GM19239 (cell line): Measurements from ENCODE around the gene ANKRD31.
A peak's percentile ranks its signal among the peaks of the same experiment; 100 is the strongest.

ENCODE experiments used
- DNase-seq: peaks from one replicate; pipeline ENCODE4 v3.0.0; 2011; ENCODE audit warnings: low spot score; ENCODE audit not compliant: insufficient read length
- FAIRE-seq: peaks from 2 replicates; lab custom pipeline; 2011; peaks lifted over from hg19 to GRCh38; lab: Jason Lieb, UNC

ANKRD31 gene

DNA sequence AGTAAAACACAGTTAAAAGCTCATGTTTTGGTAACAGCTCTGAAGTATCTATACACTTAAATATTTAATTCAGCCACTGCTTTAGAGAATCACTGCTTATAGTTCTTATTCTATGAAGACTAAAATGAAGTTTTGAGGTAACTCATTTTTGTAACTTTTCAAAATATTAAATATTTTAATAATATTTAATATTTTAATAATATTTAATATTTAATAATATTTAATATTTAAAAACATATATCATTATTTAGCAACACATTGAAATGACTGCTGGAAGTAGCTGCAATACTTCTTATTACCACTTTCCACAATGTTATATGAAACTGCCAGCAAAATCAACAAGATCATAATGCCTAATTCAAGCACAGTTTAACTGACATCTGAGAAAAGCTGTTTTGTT lies 165.6 kb downstream of the ANKRD31 start:
- FAIRE-seq (no peak), DNase-seq (no peak)

DNA sequence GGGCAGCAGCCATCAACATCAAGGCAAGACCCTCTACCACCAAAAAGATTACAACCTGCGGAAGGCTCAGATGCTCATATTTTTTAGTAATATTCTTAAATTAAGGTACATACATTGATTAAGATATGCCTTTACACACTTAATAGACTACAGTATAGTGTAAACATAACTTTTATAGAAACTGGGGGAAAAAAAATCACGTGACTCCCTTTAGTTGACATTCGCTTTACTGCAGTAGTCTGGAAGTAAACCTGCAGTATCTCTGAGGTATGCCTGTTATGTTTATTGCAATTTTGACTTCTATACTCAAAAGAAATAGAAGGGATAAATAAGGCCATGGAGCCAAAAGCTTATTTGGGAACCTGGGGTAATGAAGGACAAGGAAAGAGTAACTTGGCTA lies 169.2 kb downstream of the ANKRD31 start:
- peak; percentile 45 for FAIRE-seq
- DNase-seq, result no peak

DNA sequence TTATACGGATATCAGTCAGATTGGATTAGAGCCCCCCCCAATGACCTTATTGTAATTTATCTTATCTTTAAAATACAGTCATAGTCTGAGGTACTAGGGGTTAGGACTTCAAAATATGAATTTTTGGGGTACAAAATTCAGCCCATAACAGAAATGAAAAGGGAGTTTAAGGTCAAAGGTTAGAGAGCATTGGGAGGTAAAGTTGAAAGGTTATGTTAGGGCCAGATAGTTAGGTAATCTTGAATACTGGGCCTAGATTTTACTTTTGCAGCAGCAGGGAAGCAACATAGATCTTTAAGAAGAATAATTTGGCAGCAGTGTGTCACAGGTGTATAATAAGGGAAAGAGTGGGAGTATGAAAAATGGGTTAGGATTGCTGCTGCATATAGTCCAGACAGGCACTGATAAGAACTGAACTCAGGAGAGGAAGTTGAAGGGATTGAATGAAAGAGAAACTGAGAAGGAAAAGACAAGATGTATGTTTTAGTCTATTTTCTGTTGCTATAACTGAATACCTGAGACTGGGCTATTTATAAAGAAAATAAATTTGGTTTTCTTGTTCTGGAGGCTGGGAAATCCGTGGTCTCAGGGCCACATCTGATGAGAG lies 173.7 kb downstream of the ANKRD31 start:
- FAIRE-seq (no peak), DNase-seq (no peak)

DNA sequence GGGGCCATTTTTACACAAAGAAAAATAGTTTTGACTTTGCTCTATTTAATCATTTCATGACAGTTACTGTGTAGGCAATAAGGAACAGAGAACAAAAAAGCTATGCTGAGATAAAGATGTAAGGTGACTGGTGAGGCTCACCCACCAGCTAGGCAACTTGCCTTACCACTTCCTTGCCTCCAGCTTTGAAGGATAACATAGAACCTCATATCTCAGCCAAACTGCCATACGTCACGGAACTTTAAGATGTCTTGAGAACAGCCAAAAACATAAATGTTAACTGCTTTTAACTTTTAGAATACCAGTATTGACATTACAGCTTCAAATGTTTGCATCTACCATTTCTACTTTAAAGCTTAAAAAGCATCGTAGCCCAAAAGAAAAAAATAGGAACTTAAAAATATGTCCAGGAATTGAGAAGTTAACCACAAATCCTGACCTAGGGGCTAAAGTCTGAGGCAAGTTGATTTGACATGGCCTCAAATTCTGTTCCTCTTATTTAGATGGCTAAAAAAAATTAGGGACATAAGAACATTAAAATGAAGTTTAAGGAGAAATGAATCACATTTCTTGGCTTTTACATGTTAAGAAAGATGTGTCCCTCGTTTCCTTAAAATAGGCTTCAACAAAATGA lies 176.6 kb downstream of the ANKRD31 start:
- peak; percentile 39 for FAIRE-seq
- no peak for DNase-seq

DNA sequence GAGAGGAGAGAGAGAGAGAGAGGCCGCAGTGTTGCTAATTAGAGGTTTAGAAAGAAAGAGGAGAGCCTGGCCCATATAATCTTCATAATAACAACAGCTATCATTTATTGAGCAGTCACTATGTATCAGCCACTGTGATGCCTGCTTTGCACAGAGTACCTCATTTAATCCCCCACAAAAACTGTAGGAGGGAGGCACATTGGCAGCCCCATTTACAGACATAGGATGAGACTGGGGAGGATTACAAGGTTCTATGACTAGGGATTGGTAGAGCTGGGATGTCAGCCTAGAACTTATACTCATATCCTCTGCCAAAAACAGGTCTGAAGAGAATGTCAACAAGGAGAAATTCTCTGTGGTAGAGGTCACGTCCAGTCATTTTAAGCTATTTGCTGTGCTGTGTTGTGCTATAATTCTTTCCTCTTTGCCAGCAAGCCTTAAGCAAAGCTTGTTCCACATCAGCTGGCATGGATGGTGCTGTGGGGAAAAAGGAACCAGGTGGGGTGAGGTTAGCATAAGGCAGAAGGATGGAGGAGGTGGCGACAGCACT lies 177.6 kb downstream of the ANKRD31 start:
- FAIRE-seq (no peak), DNase-seq (no peak)

DNA sequence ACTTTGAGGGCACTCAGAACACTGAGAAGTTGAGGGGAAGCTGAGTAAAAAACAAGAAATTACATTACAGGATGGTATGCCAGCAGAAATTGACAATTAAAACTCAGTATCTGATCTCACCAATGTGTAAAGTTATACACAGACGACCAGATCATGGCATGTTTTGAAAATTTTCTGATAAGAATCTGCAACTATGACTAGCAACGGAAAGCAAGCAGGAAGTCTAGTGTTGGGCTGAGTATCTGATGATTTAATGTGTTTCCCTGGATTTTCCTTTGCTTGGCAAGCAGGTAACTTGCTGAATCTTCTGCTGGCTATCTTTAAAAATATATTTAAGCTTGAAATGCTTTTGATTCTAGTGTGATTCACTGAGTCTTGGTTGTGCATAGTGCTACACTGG lies 179.1 kb downstream of the ANKRD31 start:
- DNase-seq, result no peak
- FAIRE-seq, result no peak

DNA sequence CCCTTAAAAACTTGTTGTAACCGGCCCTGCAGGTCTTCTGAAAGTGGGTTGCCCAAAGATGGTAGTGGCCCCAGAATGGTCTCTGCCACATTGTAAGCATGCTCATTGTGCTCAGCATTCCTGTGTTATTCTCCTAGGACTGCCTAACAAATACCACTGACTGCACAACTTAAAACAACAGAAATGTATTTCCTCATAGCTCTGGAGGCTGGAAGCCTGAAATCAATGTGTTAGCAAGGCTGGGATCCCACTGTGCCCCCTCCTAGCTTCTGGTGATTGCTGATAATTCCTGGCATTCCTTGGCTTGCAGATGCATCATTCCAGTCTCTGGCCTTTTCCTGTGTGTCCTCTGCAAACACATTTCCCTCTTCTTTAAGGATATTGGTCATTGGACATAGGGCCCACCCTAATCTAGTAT lies 180.9 kb downstream of the ANKRD31 start:
- FAIRE-seq (no peak), DNase-seq (no peak)

DNA sequence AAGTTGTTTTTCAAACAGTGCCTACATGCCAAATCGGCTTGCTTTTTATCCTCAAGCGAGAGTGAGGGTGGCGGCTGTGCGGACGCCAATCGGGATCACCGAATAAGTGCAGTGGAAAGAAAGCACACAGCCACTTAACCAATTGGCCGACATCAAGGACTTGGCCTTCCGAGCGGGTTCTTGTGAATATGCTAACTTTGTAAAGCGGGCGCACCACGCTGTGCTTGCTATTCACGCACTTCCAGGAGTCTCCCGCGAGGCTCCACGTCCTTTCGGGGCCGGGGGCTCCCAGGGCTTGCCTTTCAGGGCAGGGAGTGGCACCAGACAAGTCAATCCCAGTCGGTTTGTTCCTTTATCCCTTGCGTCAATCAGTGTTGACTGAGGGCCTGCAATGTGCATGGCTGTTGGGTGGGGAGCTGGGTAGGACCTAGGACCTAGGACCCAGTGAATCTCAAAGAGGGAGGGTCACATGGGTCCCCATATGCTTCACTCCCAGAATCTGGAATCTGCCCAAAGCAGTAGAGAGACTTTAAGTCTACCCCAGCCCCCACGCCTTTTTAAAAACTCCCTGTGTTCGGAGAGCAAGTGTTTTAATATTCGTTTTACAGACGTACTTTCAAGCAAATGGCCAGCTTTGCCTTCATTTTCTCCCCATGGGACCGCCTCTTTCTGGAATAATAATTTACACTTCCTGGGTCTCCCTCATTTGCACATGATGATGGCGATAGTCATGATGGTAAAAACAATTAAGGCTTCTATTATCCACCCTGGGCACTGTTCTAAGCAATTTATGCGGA lies 182.3 kb downstream of the ANKRD31 start:
- no peak for DNase-seq
- FAIRE-seq, result no peak

DNA sequence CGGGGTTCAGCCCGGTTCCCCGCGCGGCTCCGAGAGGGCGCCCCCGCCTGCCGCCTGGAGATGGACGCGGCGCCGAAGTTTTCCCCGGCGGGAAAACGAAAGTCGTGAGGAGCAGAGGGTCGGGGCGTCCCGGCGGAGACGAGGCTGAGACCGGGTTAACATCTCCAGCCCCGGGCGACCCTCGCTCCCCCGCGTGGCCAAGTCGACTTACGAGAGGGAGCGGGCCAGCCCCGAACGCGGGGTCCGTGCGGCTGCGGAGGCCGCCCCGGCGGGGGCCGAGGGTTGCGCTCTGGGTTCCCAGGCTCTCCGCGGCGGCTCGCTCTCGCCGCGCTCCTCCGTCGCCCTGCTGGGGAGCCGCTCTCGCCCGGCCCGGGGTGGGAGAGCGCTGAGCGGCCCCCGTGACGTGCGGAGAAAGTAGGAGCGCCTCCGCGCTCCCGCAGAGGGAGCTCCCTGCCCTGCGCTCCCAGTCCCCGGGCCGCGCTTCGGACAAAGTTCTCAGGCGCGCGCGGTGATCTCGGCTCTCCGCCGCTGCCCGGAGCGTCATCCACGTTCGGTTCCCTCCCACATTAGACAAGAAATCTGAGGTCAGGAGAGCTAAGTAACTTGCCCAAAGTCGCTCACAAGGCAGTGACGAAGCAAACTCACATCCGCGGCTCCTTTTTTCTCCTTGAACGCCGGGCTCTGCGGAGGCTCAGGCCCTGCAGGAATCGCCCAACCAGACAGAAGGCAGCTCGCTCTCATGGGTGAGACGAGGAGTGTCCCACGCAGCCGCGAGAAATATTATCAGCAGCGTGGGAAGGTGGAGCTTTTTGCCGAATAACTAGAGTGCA lies 183.2 kb downstream of the ANKRD31 start:
- FAIRE-seq (no peak), DNase-seq (no peak)

DNA sequence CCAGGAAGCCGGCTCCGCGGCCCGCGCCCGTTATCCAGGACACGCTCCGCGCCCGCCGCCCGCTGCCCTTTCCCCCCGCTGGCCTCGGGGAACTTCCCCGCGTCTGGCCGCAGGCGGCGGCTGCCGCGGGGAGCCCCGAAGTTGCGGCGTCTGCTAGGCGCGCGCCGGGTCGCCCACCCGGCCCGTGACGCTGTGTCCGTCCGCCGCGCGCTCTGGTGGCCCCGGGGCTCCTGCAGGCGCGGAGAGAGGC lies 183.7 kb downstream of the ANKRD31 start:
- DNase-seq, result no peak
- no peak for FAIRE-seq

DNA sequence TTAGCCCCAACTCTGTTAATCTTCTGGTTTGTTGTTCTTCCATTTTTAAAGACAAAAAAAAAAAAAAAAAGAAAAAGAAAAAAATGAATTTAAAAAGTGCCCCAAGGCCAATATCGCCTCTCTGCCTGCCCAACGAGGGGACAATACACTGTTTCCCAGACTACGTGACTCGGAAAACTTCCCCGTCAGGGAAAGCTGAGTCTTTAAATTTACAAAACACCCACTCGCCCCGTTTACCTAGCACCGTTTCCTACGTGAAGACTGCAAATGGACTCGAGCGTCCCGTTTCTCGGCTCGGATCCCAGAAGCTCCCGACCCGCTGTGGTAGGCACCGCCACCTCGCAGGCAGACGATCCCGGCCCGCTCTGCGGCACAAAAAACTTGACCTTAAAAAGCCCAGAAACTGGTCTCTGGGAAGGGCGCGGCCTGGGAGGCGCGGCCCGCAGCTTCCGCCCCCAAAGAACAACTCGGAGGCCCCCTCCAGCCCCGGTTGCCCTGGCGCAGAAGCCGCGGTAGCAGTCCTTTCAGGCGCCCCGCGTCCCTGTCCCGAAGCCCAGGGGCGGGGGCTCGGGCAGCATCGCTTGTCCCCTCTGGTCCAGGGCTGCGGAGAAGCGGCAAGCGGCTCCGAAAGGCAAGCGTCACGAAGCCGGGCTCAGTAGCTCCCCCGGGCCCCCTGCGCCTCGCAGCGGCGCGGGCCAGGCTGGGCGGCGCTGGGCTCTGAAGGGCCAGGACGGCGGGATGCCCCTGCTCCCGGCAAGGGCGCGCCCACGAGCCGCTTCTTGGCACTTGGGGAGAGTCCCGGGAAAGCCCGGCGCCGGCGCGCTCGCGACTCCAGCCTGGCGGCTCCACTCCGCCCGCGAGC lies 184.3 kb downstream of the ANKRD31 start, which contains the start of gene GCNT4:
Gene GCNT4, minus strand, starts transcription at position 367 of the 862 bp plus-strand sequence. CDS start 22,521 bp downstream, outside the sequence.
- FAIRE-seq, result no peak
- no peak for DNase-seq

DNA sequence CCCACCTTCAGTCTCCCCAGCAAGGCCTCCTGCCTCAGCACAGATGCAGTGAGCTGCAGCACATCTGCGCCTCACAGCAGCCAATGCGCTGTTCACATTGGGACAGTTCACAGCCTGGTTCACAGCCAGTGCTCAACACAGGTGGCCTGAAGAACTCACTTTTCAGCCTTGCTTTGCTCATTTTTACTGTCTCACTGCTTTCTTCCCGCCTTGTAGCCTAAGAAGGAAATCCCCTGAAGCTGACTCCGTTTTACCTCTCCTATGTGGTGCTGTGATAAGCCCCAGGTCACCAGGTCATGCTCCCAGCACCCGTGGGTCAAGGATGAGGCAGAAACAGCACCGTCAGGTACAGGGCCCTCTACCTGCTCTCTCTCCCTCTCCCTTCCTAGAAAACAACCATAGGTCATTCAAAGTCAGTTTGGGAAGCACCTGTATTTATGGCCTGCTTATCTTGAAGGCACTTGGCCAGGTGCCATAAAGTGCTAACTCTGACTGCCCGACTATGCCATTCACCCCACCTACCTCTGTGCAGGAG lies 185.4 kb downstream of the ANKRD31 start:
- FAIRE-seq, result no peak
- DNase-seq, result no peak

DNA sequence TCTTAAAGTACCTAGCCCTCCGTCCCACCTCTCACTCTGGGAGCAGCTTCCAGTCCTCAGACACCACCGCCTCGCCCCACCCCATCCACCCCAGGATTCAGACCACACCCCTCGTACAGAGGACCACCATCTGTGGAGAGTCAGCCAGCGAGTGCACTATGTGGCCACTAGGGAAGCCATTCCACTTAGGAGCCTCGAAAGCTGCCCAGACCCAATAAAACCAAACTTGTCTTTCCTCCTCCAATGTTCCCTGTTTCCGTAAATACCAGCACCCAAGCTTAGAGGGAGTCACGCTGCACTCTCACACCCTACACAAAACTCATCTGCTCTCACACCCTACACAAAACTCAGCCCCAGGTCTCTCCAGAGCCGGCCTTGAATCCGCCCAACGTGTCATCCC lies 186.3 kb downstream of the ANKRD31 start:
- FAIRE-seq (no peak), DNase-seq (no peak)

DNA sequence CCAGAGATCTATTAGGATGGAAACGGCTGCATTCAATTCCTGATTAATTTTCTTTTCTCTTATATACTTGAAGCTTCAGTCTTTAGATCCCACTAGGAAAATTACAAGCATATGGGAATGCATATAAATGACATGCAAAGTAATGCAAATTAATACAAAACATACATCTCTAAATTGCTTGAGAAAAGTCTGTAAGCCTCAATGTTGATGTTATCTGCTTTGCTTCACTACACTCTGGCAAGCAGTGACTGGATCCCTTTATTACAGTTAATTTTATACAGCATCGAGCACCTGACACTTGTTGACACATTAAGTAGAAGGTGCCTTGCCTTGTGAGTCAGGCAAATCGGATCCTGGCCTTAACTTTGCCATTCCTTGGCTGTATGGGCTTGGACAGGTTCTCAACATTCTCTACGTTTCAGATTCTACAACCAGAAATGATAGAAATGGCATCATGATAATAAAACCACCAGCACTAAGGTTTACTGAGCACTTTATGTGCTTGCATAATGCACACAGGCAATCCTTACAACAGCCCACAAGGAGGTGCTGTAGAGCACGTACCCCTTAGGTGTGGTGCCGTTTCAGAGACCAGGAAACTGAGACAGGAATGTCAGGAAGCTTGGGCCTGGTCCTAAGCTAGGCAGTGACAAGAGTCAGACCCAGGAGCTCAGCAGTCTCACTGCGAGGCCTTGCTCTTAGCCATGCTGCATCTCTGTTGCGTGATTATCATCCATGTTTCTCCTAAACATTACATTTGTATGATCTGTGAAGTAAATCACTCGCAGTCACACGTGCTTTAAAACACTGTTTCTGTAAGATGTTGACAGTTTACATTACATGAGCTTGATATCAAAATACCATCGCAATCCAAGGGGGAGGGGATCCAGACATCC lies 187.0 kb downstream of the ANKRD31 start:
- DNase-seq (no peak), FAIRE-seq (peak; percentile 79)

DNA sequence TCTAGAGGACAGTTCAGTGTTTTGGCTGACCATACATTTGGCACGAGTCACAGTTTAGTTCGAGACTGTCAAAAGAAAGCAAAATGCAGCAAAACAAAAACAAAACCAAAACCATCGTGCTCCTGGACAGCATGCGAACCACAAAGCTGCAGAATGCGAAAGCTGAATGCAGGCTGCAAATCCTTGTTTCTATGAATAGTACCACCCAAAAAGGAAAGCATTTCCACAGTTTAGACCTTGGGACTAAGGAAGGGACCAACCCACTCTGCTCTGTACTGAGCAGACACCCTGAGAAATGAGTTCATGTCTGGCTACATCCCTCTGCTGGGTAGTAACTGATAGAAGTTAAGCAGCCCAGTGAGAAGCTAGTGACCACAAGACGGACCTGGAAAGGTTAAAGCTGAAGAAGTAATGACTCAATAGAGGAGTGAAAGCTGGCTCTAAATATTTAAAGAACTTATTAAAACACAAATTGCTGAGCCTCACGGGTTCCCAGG lies 188.2 kb downstream of the ANKRD31 start:
- DNase-seq (no peak), FAIRE-seq (peak; percentile 64)

DNA sequence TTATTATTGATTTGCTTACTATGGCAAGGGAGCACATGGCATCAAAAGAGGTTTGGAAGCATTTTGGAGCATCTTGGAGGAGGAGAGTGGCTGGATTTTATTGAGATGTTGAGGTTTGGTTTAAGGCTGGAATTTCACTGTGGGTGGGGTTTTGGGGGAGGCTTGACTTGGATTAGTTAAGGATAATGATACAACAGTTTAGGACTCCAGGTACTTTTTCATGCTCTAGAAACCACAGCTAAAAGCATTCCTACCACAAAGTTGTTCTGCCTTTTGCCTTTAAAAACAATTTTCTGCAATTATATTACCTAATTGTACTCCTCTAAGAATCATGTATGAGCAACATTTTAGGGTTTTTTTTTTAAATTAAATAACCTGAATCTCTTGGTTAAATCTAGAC lies 189.3 kb downstream of the ANKRD31 start:
- FAIRE-seq (no peak), DNase-seq (no peak)

DNA sequence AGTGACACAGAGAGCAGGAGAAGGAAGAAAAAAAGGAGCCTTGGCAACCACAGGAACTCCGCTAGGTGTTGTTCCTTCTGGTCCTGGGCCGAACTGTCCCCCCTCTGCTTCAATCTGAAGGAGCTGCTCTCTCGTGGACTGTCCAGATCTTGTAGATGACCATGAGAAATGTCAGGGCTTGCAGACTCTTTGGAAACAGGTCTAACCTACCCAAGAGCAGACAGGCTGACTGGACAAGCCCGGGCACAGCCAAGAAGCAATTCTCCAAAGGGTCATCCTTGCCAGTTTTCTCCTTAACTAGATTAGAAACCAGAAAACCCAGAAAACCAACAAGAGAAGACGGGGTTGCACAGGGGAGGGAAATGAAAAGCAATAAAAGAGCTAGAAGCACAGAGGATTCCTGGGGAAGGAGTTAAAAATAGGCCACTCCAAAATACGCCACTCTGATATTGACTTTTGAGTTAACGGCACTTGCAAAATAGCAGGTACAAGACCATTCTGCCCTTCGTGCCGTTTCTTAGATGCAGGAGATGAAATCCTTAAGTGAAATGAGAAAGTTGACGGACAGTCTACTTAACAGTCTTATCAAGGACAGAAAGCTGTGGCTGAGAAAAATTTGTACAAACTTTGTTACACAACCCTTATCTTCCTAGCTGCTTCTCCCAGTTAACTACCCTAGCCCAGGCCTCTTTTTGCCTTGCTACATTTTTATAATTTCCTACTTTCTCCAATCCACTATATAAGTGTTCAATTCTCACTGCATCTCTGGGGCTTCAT lies 190.1 kb downstream of the ANKRD31 start:
- FAIRE-seq, result no peak
- no peak for DNase-seq
